Endothelial cell of umbilical vein (primary cell): ENCODE measurements around the gene DIMT1. TPM values are rescaled to one million over a fixed set of nuclear protein-coding genes. Genes with fewer than 3 reads are reported as not detected.

ENCODE experiments used
- BruUV-seq: library from RNA; stranded (reverse); fragments of 400-500 nt; replicated peaks from 2 replicates; lab custom pipeline; 2021; lab: Mats Ljungman, UMichigan
- CTCF ChIA-PET: fragments of 300-600, 350-600 bp; sonication (Branson Sonifier 250); formaldehyde crosslinking; loops from one replicate; lab custom pipeline; 2021; ENCODE audit warnings: antibody characterized with exemption, inconsistent platforms; lab: Charles Lee
- POLR2A ChIA-PET: fragments of 300-600, 350-600 bp; sonication (Branson Sonifier 250); formaldehyde crosslinking; loops from one replicate; lab custom pipeline; 2021; ENCODE audit warnings: antibody characterized with exemption, inconsistent platforms; lab: Charles Lee
- DNase-seq: peaks from one replicate; pipeline ENCODE4 v3.0.0-alpha.2; 2011; ENCODE audit warnings: low read depth, low spot score
- FAIRE-seq: peaks from 2 replicates; lab custom pipeline; 2011; peaks lifted over from hg19 to GRCh38; lab: Jason Lieb, UNC
- H2AFZ ChIP-seq: 2 replicates; pipeline ENCODE4 v1.6.0; 2012; ENCODE audit warnings: low read depth, low read length, control low read depth, inconsistent platforms
- H3K27ac ChIP-seq: 2 replicates; pipeline ENCODE4 v1.5.1; 2011; ENCODE audit warnings: low read depth, mild to moderate bottlenecking, control low read depth, low read length, moderate library complexity; ENCODE audit not compliant: insufficient read depth
- H3K27me3 ChIP-seq, 2 experiments: 2 replicates each; pipeline versions ENCODE4 v1.6.0 to v1.6.1; 2011; ENCODE audit warnings: low read length in 2 of 2, mixed read lengths in 1 of 2; ENCODE audit not compliant: control insufficient read depth in 2 of 2, insufficient read depth in 2 of 2
- H3K36me3 ChIP-seq, 2 experiments: 2 replicates in 1 of 2; 3 replicates in 1 of 2; pipeline ENCODE4 v1.5.1; 2011; ENCODE audit warnings: low read length in 2 of 2, mild to moderate bottlenecking in 1 of 2, moderate library complexity in 1 of 2; ENCODE audit not compliant: control insufficient read depth in 2 of 2, insufficient read depth in 2 of 2; ENCODE audit errors: extremely low read depth in 1 of 2
- H3K4me1 ChIP-seq: 3 replicates; pipeline ENCODE4 v1.5.1; 2011; ENCODE audit warnings: mild to moderate bottlenecking, low read length; ENCODE audit not compliant: control insufficient read depth, insufficient read depth; ENCODE audit errors: extremely low read depth
- H3K4me2 ChIP-seq: 2 replicates; pipeline ENCODE4 v1.6.1; 2011; ENCODE audit warnings: low read length, control low read depth, mixed read lengths; ENCODE audit not compliant: insufficient read depth
- H3K4me3 ChIP-seq, 3 experiments: fragments of 200-600 bp in 1 of 3; sonication (generic), shearing (Covaris generic) in 1 of 3; replicated peaks in 1 of 3; 2 replicates each; pipeline ENCODE4 v1.5.1; 2011 to 2016; ENCODE audit warnings: control low read depth in 3 of 3, low read length in 3 of 3, mild to moderate bottlenecking in 2 of 3, inconsistent platforms in 1 of 3, low read depth in 1 of 3, moderate library complexity in 1 of 3; ENCODE audit not compliant: insufficient read depth in 1 of 3
- H3K79me2 ChIP-seq: 2 replicates; pipeline ENCODE4 v1.6.0; 2012; ENCODE audit warnings: low read length, inconsistent platforms; ENCODE audit not compliant: control insufficient read depth, insufficient read depth
- H3K9ac ChIP-seq: replicated peaks from 2 replicates; pipeline ENCODE3; 2011; ENCODE audit warnings: low read length, control low read depth; ENCODE audit not compliant: insufficient read depth; ENCODE audit errors: extremely low read depth
- H3K9me1 ChIP-seq: replicated peaks from 3 replicates; pipeline ENCODE4 v1.6.0; 2011; ENCODE audit warnings: mild to moderate bottlenecking, low read length; ENCODE audit not compliant: control insufficient read depth, insufficient read depth; ENCODE audit errors: extremely low read depth
- H3K9me3 ChIP-seq: replicated peaks from 2 replicates; pipeline ENCODE4 v1.5.1; 2012; ENCODE audit warnings: low read length, inconsistent platforms; ENCODE audit not compliant: control insufficient read depth, insufficient read depth
- H4K20me1 ChIP-seq: replicated peaks from 2 replicates; pipeline ENCODE3; 2011; ENCODE audit warnings: mild to moderate bottlenecking, low read length; ENCODE audit not compliant: control insufficient read depth, insufficient read depth; ENCODE audit errors: extremely low read depth
- CTCF ChIP-seq, 2 donors: IDR thresholded peaks; 1 replicate in 1 of 2; 2 replicates in 1 of 2; pipeline ENCODE4 v1.5.1; 2011; ENCODE audit warnings: low read length in 2 of 2, mild to moderate bottlenecking in 2 of 2, moderate library complexity in 2 of 2, control low read depth in 1 of 2, inconsistent platforms in 1 of 2, low read depth in 1 of 2; ENCODE audit not compliant: insufficient read depth in 1 of 2; ENCODE audit errors: extremely low read depth in 1 of 2
- EZH2 ChIP-seq: IDR thresholded peaks from 2 replicates; pipeline ENCODE4 v1.6.1; 2012; ENCODE audit warnings: borderline replicate concordance, low read depth, mild to moderate bottlenecking, moderate library complexity, low read length, inconsistent platforms; ENCODE audit not compliant: severe bottlenecking
- FOS ChIP-seq: IDR thresholded peaks from 2 replicates; pipeline ENCODE4 v1.6.1; 2011; ENCODE audit warnings: mild to moderate bottlenecking, low read length, moderate library complexity, borderline replicate concordance; ENCODE audit not compliant: insufficient read depth
- GATA2 ChIP-seq: IDR thresholded peaks from 2 replicates; pipeline ENCODE4 v1.7.0; 2011; ENCODE audit warnings: low read depth, mild to moderate bottlenecking, moderate library complexity, mixed read lengths, low read length; ENCODE audit not compliant: insufficient read length, insufficient read depth
- JUN ChIP-seq: IDR thresholded peaks from 2 replicates; pipeline ENCODE4 v1.6.1; 2011; ENCODE audit warnings: borderline replicate concordance, low read depth; ENCODE audit not compliant: insufficient read length, insufficient read depth
- MAX ChIP-seq: IDR thresholded peaks from 2 replicates; pipeline ENCODE4 v1.6.1; 2011; ENCODE audit not compliant: insufficient read depth, insufficient read length
- MYC ChIP-seq: IDR thresholded peaks from one replicate; pipeline ENCODE4 v1.6.1; 2011; ENCODE audit warnings: mild to moderate bottlenecking, low read depth, low read length
- POLR2A ChIP-seq: IDR thresholded peaks from 2 replicates; pipeline ENCODE4 v1.6.1; 2012; ENCODE audit warnings: low read depth, mild to moderate bottlenecking, control low read depth, low read length
- POLR2AphosphoS5 ChIP-seq: IDR thresholded peaks from 2 replicates; pipeline ENCODE4 v1.6.1; 2012; ENCODE audit warnings: low read depth, mild to moderate bottlenecking, control low read depth, low read length, moderate library complexity; ENCODE audit not compliant: insufficient read depth
- dilution Hi-C: fragments of 300-500 bp; cut with MboI; formaldehyde crosslinking; loops from one replicate; pipeline ENCODE4 v1.15.0; 2019; ENCODE audit warnings: low sequenced_read_pairs; ENCODE audit not compliant: extremely low pct_ligation_motif_present
- intact Hi-C: fragments of 100-400 bp; cut with micrococcal nuclease; formaldehyde crosslinking; loops from one replicate; pipeline ENCODE4 v1.10.0; 2022
- polyA plus RNA-seq, 4 experiments: library from polyadenylated mRNA; depleted of rRNA in 3 of 4; stranded (reverse) in 3 of 4; unstranded in 1 of 4; fragments of >200 nt; gene quantifications; 2 replicates each; pipeline versions ENCODE4 v1.2.1 to v1.2.3, GENCODE V29; 2011 to 2012; ENCODE audit warnings: missing spikeins in 1 of 4
- total RNA-seq: library from RNA; stranded (reverse); gene quantifications from 2 replicates; pipeline ENCODE4 v1.2.3, GENCODE V29; 2021

Gene DIMT1
- total and polyA plus RNA-seq, 2 donors (not counting 3 experiments of a cell fraction or from before 2014, with no cell fraction given): 21.9 to 34.4 TPM

- peaks cover 2% of the 10 kb centered on the region for H3K79me2 ChIP-seq
These were observed 16.9 kb downstream of the DIMT1 start for GRCh38 chr5:62386824-62387223.

GRCh38 chr5:62385816-62386400, 17.8 kb downstream of the DIMT1 start:
- DNase-seq (no peak), FAIRE-seq (no peak)
- dilution Hi-C loops: no loop called here
- intact Hi-C loops: no loop called here
- TSS peak; percentile 21 for BruUV-seq
- no peaks in the 10 kb centered on the region for H3K9me1 ChIP-seq
- H3K9ac ChIP-seq: no peak overlapping the region
- no peaks in the 10 kb centered on the region for H3K27me3 ChIP-seq
- H3K36me3 ChIP-seq: peaks cover 11 to 34% of the 10 kb centered on the region in 2 experiments
- no peaks in the 10 kb centered on the region for H3K4me1 ChIP-seq
- H3K27ac ChIP-seq: no peak overlapping the region
- no peak for TF ChIP-seq GATA2
- TF ChIP-seq JUN: no peak
- no peak for TF ChIP-seq POLR2A
- TF ChIP-seq CTCF (IDR thresholded peaks at IDR 0.05; ENCODE audit: extremely low read depth in 1 of 2, insufficient read depth in 1 of 2, low read depth in 1 of 2, low read length in 2 of 2): no peak
- no peak for TF ChIP-seq MYC
- TF ChIP-seq EZH2: no peak
- TF ChIP-seq POLR2AphosphoS5: no peak
- no peak for TF ChIP-seq FOS
- no peak for TF ChIP-seq MAX
- H3K9me3 ChIP-seq: no peaks in the 10 kb centered on the region
- peaks cover 2% of the 10 kb centered on the region for H3K79me2 ChIP-seq
- ChIA-PET CTCF (interaction anchor here (1.5 to 1.6 kb wide), 2 partner anchors 18 to 84 kb away, joined by 3 to 4 read pairs; partner anchors contain the start of gene DIMT1), POLR2A (no interaction called here)
- no peak overlapping the region for H3K4me3 ChIP-seq
- no peak overlapping the region for H2AFZ ChIP-seq
- H4K20me1 ChIP-seq: no peaks in the 10 kb centered on the region
- no peak overlapping the region for H3K4me2 ChIP-seq

More at GRCh38 chr5:62386824-62387223, 16.9 kb downstream of the DIMT1 start:
- FAIRE-seq (no peak), DNase-seq (no peak)
- no TSS peak for BruUV-seq
- dilution Hi-C loops (no loop called here), intact Hi-C loops (no loop called here)
- POLR2A ChIA-PET: interaction anchor here (1.6 kb wide), 1 partner anchor 17 kb away, joined by 7 read pairs; the partner anchor contains the start of gene DIMT1
- Histone ChIP-seq H3K27me3 (no peaks in the 10 kb centered on the region), H2AFZ (no peak overlapping the region), H3K4me3 (no peak overlapping the region), H3K9me1 (no peaks in the 10 kb centered on the region), H4K20me1 (no peaks in the 10 kb centered on the region), H3K27ac (no peak overlapping the region), H3K9ac (no peak overlapping the region), H3K4me2 (no peak overlapping the region), H3K4me1 (no peaks in the 10 kb centered on the region), H3K36me3 (peaks cover 8 to 31% of the 10 kb centered on the region in 2 experiments), H3K9me3 (no peaks in the 10 kb centered on the region)
- CTCF ChIA-PET: interaction anchor here (1.5 kb wide), 1 partner anchor 17 kb away, joined by 4 read pairs; the partner anchor contains the start of gene DIMT1
- TF ChIP-seq POLR2A (no peak), EZH2 (no peak), MAX (no peak), POLR2AphosphoS5 (no peak)
